ENCODE measurements around the gene SEC14L5.

- TF ChIP-seq CTCF (IDR thresholded peaks at IDR 0.05; ENCODE audit: extremely low read depth in 1 of 2, insufficient read depth in 1 of 2, low read depth in 1 of 2, low read length in 2 of 2), result no peak
- no peak for TF ChIP-seq POLR2AphosphoS5 (IDR thresholded peaks at IDR 0.05; ENCODE audit: insufficient read depth, low read depth, low read length)
These were observed 33.4 kb upstream of the SEC14L5 start for GRCh38 chr16:4924593-4925292.

Data from endothelial cell of umbilical vein (primary cell).